SK-N-MC (cell line): ENCODE results near the gene OTULIN.

Source experiments
- EZH2 ChIP-seq: fragments of 200-600 bp; sonication (generic); IDR thresholded peaks from one replicate; pipeline ENCODE4 v1.6.1; 2017; ENCODE audit warnings: antibody characterized with exemption
- FOXP2 ChIP-seq: optimal IDR thresholded peaks from 2 replicates; pipeline ENCODE3; 2011; ENCODE audit warnings: mild to moderate bottlenecking, moderate library complexity; ENCODE audit not compliant: insufficient read depth; ENCODE audit errors: extremely low read length, control extremely low read depth
- POLR2AphosphoS5 ChIP-seq: IDR thresholded peaks from 2 replicates; pipeline ENCODE4 v1.6.1; 2012; ENCODE audit warnings: mild to moderate bottlenecking, low read depth, low read length, borderline replicate concordance

DNA sequence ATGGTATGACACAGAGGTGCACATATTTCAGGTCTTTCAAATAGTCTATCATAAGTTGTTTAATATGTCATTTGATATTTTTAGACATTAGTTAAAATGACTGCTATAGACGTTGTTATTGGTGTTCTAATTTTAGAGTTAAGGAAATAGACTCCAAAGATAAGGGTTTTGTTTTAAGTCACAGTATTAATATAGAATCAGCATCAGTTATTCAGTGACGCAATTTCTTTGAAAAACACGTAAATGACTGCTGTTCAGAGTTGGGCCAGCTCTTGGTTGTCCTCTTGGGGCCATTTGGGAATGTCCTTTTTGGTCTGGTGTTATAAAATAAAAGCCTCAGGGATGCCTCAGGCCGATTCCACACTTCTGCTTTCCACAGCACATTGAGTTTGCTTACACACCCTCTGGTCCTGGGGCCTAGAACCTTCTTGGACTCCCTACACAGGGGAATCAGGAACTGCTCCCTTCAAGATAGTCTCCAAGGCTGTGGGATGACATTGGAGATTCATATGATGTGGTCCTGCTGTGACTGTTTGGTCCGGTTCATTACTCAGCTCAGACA lies 14.3 kb downstream of the OTULIN start:
- TF ChIP-seq POLR2AphosphoS5: no peak
- no peak for TF ChIP-seq EZH2
- TF ChIP-seq FOXP2: no peak
